Stimulated activated CD4-positive, alpha-beta T cell treated with anti-CD3 and anti-CD28 coated beads, Interleukin-2, amount 100 ng/mL, for 48 hours (primary cell): ENCODE results near the gene CNNM2.
A peak's percentile ranks its signal among the peaks of the same experiment; 100 is the strongest.
"Not testable (repeated sequence)": the region's sequence is repeated elsewhere in the genome, so short reads cannot be mapped to it uniquely, and the experiment has no call there.

Source experiments
- DNase-seq, 2 donors: peaks; one replicate each; pipeline ENCODE4 v3.0.0-alpha.2; 2020

The CNNM2 gene

DNA sequence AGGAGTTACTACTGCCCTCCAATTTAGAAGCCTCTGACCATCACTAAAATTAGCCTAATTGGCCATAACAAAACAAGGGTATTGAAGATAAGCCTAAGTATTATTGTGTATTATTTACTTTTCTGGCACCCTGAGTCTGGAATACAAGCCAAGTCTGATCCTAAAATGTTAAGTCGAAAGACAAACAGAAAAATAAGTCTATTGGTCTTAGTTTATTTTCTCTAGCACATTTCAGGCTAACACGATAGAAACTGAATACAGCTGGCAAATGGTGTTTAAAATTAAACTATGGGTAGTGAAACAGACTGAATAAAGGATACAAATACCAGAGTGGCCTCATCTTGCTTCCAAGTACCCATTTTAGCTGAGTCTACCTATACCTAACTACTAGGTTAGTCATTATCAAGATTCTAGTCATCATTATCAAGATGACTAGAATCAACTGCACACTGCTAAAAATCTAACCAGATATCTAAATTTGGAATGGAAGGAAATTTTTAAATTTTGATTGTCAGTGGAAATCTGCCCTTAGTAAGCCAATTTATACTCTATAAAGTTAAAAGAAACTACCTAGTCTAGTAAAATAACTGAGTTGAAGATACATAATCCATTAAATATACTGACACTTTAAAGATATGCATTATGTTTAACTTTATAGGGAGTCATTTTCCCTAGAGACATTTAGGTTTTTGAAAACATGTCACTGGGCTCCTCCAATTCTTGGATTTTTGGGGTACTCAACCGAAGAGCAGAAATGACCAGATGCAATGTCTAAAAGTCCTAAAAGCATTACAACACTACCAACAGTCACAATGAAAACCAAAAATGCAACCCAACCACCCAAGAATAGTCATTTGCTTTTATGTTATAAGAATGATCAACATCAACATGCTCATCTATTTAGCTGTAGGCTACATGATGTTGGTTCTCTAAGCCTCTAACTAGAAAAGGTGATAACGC lies 194.1 kb downstream of the CNNM2 start:
- no peak for DNase-seq

DNA sequence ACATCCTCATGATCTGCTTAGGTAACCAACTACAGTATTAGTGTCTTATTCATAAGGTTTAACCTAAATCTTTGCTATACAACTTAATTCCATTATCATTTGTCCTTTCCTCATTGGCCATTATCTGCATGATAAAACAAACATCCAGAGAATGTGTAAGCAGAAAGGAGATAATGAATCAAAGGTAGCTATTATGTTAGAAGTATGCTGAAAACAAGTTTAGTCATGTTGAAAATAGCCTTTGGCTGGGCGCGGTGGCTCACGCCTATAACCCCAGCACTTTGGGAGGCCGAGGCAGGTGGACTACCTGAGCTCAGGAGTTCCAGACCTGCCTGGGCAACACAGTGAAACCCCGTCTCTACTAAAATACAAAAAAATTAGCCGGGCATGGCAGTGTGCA lies 196.8 kb downstream of the CNNM2 start:
- no peak for DNase-seq

DNA sequence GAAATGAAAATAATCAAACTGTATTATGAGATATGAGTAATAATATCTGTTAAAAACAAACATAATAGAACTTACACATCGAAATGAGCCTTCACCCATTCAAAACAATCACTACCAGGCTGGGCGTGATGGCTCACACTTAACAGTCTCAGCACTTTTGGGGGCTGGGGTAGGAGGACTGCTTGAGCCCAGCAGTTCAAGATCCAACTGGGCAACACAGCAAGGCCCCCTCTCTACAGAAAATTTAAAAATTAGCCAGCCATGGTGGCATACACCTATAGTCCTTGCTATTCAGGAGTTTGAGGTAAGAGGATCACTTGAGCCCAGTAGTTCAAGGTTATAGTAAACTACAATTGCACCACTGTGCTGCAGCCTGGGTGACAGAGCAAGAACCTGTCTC lies 199.2 kb downstream of the CNNM2 start:
- no peak for DNase-seq

DNA sequence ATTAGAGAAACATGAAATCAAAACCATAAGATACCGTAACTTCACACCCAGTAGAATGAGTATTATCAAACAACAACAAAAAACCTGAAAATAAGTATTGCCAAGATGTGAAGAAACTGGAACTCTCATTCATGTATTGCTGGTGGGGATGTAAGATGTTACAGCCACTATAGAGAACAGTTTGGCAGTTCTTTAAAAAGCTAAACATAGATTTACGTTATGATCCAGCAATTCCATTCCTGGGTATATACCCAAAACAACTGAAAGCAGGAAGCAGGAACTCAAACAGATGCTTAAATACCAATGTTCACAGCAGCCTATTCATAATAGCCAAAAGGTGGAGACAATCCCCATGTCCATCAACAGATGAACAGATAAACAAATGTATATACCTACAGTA lies 202.5 kb downstream of the CNNM2 start:
- no peak for DNase-seq

DNA sequence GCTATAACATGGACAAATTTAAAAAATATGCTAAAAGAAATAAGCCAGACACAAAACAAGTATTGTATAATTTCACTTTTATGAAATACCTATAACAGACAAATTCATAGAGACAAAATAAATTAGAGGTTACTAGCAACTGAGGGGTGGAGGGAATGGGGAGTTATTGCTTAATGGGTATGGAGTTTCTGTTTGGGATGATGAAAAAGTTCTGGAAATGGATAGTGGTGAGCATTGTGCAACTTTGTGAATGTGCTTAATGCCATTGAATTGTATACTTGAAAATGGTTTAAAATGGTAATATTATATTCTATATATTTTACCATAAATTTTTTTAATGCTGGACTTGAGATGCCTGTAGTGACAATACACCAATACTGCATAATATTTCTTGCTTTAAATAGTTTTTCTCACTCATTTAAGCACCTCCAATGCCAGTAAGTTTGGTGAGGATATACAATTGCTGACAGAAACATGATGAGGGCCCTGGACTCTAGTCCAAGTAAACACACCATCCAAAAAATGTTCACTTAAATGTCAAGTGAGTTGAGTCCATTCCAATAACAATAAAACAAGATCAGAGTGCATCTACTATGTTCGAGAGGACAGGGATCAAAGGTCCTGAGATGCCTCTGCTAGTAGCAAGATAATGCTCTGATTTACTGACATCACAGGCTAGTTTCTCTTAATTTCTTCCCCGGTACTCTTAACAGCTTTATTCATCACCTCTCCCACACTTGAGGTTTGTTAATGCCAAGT lies 203.1 kb downstream of the CNNM2 start:
- no peak for DNase-seq

DNA sequence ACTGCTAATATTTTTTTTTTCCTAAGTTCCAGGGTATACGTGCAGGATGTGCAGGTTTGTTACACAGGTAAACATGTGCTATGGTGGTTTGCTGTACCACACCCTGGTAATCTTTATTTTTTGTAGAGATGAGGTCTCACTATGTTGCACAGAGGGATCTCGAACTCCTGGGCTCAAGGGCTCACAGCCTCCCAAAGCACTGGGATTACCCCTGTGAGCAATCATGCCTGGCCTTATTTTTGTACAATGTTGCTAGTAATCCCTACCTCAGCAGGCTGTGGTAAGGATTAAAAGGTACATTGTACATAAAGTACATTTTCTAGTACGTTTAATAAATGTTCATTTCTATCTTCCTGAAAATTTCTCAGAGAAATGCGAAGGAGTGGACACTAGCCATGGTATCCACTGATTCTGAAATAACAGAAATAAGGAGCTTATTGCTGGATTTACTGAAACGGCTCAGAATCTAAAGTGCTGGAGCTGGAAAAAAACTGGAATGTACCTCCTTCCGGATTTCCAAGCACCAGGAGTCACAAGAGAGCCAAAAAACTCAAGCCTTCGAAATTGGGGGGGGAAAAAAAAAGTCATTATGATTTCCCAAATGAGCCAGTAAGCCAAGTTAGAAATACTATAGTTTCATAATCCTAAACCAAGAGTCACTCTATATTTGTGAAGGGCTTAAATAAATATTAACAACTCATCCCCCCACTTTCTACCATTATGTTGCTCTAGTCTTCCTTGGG lies 205.4 kb downstream of the CNNM2 start:
- DNase-seq, result no peak

DNA sequence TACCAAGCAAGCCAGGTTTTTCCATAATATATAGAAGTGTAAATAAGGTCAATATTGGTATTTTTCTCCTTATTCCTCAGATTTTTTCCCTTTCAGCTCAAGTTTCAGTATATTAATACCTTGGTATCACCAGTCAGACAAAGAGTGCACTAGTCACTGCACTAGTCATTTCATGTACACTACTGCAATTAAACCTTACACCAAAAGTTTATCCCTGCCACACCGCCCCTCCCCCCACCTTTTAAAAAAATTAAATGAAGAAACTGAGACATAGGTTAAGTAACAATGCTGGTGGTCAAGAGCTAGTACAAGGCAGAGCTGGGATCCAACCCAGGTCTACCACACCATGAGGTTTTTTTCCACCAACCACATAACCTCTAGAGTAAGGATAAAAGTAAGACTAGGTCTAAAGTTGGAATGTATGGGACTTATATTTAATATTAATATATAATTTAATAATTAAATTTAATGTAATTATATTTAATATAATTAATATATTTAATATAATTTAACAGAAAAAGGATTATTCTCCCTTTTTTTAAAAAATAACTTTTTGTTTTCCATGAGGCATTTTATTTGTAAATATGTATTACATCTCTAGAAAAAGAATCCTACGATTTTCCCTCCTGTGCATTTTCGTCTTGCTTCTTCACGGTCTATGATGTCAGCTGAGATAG lies 206.5 kb downstream of the CNNM2 start:
- peak in 1 of 2 donors; percentile 14 for DNase-seq

DNA sequence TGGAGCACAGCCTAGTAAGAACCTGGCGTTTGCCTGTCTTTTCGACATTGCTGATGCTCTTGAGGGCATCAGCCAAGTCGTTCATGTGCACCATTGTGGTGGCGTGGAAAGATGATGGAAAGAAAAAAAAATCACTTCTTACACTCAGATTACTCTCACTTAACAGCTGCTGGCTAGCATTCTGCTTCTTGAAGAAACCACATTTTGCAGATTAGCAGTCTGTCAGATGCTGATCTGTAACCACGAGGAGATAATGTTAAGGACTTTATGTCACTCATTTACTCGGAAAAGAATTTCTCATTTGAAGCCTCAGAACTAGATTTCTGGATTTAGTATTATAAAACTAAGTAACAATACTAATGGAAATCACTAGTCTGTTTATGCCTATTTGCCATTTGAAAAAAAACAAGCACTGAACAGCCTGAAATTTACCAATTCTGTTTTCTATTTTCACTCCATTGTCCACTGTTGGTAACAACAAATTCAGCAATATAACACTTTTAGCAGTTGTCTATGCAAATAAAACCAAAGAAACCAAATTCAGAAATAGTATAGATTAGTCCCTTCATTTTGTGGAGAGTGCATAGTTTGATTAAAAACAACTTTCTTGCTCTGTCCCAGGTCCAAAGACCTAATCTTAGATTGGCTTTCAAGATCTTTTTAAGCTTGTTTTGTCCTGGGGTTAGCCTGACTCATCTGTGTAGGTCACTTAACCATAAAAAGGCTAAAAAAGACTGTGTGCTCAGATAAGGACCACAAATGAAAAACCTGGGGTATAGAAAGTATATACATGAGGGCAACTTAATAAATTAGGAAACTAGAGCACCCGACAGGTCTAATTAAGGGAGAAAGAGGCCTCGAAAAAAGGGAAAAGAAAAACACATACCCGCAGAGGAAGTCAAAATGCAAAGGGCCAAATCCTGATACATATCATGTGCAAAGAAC lies 207.5 kb downstream of the CNNM2 start:
- no peak for DNase-seq

DNA sequence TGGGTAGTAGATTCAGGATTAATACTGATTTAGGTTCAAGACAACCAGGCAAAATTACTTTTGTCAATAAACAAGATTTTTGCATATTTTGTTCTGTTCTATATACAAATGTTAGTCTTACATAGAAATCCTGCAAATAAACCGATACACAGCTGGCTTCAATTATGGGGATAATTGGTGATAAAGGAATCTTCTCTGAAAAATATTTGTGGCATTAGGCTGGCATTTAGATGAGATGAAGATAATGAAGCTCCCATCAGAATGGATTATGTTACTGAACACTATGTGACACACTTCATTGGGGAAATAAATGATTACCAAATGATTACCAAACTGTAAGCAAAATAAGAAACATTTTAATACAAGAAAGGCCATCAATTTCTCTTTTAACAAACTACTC lies 209.1 kb downstream of the CNNM2 start:
- DNase-seq, result no peak

DNA sequence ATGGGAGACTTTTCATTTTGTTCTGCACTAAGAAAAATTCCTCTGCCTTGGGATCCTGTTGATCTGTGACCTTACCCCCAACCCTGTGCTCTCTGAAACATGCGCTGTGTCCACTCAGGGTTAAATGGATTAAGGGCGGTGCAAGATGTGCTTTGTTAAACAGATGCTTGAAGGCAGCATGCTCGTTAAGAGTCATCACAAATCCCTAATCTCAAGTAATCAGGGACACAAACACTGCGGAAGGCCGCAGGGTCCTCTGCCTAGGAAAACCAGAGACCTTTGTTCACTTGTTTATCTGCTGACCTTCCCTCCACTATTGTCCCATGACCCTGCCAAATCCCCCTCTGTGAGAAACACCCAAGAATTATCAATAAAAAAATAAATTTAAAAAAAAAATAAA lies 212.1 kb downstream of the CNNM2 start:
- DNase-seq, result not testable (repeated sequence)

DNA sequence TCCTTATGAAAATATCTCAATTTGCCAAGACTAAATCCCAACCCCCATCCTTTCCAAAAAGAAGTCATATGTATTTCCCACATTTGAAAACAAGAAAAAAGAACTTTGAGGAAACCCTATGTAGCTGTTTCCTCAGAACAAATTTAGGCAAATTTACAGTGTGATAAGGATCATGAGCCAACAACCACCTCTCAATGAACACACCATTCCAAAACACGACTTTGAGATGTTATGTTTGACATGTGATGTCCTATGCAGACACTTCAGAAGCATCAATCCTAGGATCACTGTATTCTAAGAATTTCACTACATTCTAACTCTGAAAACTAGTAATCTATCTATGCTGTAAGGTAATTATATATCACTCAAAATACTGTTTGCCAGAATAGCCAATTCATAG lies 212.8 kb downstream of the CNNM2 start:
- no peak for DNase-seq

DNA sequence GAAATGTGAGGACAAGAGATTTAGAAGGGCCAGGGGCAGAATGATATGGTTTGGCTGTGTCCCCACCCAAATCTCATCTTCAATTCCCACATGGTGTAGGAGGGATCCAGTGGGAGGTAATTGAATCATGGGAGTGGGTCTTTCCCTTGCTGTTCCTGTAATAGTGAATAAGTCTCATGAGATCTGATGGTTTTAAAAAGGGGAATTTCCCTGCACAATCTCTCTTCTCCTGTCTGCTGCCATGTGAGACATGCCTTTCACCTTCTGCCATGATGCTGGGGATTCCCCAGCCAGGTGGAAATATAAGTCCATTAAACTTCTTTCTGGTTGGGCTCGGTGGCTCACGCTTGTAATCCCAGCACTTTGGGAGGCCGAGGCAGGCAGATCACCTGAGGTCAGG lies 217.1 kb downstream of the CNNM2 start:
- peak in 1 of 2 donors; percentile 11 for DNase-seq

DNA sequence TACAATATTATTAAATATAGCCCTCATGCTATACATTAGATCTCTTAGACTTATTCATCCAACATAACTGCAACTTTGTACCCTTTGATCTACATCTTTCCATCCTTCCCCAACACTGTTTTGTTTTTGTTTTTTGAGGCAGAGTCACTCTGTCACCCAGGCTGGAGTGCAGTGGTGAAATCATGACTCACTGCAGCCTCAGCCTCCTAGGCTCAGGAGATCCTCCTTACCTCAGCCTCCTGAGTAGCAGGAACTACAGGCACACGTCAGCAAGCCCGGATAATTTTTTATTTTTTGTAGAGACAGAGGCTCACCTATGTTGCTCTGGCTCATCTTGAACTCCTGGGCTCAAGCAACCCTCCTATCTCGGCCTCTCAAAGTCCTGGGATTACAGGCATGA lies 221.7 kb downstream of the CNNM2 start:
- DNase-seq, result no peak
